SU-DHL-6 (cell line): ENCODE results near the gene ITPR2.

Experiments
- EZH2phosphoT487 ChIP-seq: fragments of 200-600 bp; sonication (generic), shearing (Covaris generic); conservative IDR thresholded peaks from 2 replicates; pipeline ENCODE4 v1.6.1; 2018; ENCODE audit warnings: mild to moderate bottlenecking, antibody characterized with exemption, low read length, moderate library complexity, mixed read lengths
- TF ChIP-seq, protein P1 (sequence below): fragments of 200-600 bp; sonication (generic); IDR thresholded peaks from one replicate; pipeline ENCODE4 v1.5.1; 2017; ENCODE audit warnings: antibody characterized with exemption, mild to moderate bottlenecking, low read length, moderate library complexity; ENCODE audit not compliant: insufficient read depth, poor library complexity, severe bottlenecking

DNA sequence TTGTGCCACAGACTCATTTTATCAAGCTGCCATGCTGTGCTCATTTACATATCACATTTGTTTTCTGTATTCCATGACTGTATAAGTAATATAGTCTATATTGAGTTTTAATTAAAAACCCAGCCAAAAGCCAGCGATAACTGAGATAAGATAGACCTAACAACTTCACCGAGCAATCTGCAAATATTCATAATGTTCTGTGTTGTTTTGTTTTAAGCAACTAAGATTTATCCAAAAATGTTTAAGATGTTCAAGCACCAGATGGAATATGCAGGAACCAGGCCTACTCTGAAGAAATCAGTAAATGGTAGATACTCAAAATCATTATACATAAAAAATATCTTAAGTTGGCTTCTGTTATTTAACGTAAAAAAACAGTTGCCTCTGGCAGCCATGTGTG lies 295.3 kb downstream of the ITPR2 start:
- TF ChIP-seq, protein P1, sequence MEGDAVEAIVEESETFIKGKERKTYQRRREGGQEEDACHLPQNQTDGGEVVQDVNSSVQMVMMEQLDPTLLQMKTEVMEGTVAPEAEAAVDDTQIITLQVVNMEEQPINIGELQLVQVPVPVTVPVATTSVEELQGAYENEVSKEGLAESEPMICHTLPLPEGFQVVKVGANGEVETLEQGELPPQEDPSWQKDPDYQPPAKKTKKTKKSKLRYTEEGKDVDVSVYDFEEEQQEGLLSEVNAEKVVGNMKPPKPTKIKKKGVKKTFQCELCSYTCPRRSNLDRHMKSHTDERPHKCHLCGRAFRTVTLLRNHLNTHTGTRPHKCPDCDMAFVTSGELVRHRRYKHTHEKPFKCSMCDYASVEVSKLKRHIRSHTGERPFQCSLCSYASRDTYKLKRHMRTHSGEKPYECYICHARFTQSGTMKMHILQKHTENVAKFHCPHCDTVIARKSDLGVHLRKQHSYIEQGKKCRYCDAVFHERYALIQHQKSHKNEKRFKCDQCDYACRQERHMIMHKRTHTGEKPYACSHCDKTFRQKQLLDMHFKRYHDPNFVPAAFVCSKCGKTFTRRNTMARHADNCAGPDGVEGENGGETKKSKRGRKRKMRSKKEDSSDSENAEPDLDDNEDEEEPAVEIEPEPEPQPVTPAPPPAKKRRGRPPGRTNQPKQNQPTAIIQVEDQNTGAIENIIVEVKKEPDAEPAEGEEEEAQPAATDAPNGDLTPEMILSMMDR, result no peak
- no peak for TF ChIP-seq EZH2phosphoT487
